DMS53 (cell line): ENCODE measurements around the gene UPK3A.

Source experiments
- DNase-seq: peaks from one replicate; lab custom pipeline; 2025; lab: John Stamatoyannopoulos, UW

UPK3A gene

DNA sequence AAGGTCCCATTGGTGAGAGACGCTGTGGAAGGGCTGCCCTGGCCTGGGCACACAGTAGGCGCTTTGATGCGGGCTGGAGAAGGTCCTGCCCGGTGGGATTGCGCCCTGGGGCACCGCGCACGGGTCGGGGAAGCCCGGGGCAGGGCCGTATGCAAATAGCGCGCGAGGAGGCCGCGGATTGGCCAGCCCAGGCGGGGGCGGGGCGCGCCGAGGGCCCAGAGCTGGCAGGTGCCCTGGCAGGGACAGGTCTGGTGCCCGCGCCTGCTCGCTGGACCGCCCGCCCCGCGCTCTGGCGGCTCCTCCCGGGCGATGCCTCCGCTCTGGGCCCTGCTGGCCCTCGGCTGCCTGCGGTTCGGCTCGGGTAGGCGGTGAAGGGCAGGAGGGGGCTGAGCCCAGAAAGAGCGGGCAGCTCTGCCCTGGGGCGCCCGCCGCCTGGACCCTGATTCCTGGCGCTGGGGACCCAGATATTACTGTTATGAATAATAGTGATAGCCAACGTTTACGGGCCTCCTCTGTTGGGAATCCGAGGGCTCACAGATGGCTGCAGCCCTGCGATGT is at the start of gene UPK3A:
UPK3A (plus strand) TSS at position 245 of the 558 bp plus-strand sequence; CDS start at position 310, 65 bp downstream.
- peak; percentile 93 for DNase-seq

DNA sequence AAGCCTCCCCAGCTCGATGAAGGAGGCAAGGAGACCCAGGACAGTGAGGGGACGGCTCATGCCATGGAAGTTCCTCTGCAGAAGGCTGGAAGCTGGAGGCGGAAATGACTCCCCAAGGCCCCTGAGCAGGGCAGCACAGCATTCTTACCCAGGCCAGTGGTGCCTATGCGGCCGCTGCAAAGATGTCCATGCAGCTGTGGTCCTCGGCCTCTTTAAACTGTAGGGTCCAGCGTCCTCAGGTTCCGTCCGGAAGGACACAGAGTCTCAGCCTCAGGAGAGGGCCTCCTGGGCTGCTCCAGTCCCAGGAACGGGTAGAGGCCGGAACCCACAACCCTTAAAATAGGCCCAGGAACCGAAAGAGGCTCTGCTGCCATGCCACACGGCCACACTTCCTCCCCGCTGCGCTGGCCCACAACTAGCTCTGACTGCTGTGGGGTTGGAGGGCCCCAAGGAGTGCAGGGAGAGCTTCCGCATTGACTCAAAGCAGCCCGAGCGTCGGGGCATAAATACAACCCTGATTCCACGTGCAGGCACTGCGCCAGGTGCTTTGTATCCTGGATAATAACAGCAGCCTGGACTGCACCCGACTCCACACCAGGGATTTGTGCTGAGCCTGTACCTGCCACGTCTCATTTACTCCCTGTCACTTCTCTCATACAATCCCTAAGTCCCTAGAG is 49.5 kb upstream of the UPK3A start:
- peak; percentile 45 for DNase-seq

DNA sequence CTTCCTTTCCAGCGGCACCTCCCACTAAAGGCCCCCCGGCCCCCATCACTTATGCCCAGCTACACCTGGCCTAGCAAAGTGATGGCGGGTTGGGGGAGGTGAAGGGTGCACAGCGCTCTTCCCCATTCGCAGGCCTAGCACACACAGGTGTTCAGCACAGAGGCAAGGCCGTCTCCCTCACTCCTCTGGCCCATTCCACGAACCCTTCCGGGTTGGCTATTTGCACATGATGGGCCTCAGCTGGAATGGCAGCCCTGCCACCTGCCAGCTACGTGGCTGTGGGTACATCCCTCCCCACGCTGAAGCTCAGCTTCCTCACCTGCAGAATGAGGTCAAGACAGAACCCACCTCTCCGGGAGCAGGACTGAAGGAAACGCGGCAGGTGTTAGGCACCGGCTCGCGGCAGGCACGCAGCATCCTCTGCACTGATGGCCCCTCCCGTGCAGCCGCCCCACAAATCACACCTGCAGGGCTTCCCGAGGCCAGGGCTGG is 48.9 kb upstream of the UPK3A start:
- peak; percentile 90 for DNase-seq

DNA sequence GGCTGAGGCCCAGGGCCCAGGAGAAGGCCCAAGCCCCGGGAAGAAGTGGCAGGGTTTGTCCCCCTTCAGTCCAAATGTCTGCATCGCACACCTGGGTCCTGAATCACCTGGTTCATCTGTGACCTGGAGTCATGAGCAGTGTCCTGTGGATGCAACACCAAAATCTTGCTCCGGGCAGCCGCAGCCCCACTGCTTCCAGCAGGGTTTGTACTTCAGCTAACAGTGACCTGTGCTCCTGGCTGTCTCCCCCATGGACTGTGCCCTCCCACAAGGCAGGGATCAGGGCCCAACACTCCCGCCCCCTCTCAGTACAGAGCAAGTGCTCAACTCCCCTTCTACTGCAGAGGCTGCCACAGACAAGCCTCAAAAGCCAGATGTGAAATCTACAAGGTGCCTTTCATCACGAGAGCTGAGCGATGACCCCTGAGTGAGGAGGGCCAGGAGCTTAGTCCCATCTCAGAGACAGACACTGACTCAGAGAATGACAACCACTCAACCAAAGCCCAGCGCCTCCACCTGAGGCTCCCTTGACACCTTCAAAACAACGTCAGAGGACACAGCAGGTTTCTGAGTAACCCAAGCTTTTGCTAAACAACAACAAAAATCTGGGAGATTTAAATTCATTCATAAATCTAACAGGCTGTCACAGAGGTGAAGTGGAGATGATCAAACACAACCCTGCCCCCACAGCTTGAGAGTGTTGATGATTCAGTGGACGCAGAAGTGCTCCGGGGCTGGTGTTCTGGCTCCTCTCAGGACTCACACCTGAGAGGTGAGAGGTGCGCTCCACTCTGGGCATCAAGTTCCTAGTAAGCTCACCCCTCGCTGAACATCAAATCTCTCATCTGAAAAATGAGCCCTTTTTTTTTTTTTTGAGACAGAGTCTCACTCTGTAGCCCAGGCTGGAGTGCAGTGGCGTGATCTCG is 47.4 kb upstream of the UPK3A start:
- peak; percentile 88 for DNase-seq

DNA sequence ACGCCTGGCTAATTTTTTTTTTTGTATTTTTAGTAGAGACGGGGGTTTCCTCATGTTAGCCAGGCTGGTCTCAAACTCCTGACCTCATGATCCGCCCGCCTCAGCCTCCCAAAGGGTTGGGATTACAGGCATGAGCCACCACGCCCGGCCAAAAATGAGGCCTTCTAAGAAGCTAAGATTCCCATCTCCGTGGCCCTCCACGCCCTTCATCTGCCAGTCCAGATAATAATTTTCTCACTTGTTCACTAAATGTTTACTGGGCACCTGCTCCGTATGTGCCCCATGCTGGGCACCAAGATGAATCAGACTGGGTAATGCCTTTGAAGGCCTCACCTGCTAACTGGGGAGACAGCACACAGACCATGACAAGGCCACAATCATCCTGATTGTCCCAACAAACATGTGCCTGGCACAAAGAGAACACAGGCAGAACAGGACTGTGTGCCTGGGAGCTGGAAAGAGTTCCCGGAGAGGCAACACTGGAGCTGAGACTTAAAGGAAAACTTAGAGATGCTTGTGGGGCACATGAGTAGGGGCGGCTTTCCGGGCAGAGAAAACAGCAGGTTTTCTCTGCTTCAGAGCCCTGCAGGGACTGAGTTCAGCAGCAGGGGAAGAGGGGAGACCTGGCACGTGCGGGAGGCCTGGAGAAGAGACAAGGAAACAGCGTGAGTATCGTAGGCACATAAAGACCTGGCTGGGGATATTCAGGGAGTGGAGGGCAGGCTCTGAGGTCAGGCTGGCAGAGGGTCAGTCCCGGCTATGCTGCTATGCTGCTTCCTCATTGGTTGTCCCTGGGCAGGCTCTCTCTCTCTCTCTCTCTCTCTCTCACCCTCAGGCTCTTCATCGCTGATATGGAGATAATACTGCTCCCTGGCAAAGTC is 46.4 kb upstream of the UPK3A start:
- peak; percentile 39 for DNase-seq

DNA sequence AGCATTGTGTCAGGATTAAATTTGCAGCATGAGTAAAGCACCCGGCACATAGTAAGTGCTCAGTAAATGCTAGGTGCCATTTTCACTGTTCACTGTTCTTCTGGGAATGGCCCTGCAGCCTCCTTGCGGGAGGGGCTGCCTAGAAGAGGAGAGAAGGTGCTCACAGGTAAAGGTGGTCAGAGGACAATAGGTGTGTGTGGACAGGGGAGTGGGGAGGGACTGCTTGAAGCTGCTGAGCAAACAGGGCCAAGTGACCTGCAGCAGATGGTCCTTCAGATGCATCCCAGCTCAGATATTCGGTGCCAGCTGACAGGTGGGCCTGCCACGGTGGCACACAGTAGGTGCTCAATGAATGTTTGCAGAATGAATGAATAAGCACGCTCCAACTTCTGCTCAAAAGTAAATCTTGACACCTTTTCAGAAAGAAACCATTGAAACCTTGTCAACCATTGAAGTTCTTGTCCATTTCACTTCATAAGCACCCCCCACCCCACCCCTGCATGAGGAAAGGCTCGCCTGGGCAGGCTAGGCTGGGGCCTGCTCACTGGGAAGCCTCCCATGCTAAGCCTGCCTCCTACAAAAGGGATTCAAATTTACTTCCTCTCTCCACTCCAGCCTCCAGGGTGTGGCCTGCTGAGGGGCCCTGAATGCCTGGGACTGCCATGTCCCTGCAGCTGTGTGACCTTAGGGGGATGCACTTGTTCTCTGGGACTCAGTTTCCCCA is 45.6 kb upstream of the UPK3A start:
- DNase-seq: peak; percentile 56

DNA sequence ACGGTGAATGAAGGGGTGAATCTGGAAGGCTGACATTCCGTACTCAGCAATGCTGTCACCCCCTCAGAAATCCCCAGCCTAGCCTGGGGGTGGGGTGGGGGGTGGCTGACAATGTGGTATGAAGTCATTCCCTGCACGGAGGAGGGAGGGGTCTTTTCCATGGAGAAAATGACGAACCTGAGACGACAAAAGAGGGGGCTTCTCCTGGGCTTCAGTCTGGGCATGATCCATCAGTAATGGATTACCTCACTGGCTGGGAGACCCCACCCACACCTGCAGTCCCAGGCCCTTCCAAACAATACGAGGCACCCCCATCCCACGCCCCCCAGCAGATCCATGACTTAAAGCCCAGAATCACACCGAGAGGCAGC is 45.1 kb upstream of the UPK3A start:
- DNase-seq: no peak

DNA sequence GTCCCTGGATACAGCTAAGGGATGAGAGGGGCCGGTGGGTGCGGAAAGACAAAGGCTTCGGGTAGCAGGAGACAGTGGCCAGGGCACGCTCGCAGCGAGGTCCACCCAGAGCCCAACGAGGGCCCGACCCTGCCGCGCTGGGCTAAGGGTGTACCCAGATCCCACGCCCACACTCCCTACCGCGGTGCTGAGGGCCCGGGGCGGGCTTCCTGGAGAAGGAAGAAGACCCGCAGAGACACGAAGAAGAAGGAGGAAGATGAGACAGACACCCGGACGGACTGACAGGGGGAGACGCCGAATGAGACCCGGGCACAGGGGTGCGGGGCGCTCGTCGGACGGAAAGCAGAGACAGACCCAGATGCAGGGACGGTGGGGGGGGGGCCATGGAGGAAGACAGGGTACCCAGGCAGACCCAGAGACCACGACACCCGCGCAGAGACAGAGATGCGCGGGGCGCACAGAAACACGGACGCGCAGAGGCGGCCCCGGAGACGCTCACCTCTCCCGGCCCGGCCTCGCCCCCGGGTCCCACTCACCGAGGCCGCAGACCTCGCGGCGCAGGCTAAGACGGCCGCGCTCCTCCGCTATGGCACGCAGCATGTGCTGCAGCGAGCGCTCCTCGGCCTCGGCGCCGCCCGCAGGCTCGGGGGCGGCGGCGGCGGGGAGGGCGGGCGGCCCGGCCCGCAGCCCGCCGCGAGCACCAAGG is 44.5 kb upstream of the UPK3A start:
- peak; percentile 82 for DNase-seq

DNA sequence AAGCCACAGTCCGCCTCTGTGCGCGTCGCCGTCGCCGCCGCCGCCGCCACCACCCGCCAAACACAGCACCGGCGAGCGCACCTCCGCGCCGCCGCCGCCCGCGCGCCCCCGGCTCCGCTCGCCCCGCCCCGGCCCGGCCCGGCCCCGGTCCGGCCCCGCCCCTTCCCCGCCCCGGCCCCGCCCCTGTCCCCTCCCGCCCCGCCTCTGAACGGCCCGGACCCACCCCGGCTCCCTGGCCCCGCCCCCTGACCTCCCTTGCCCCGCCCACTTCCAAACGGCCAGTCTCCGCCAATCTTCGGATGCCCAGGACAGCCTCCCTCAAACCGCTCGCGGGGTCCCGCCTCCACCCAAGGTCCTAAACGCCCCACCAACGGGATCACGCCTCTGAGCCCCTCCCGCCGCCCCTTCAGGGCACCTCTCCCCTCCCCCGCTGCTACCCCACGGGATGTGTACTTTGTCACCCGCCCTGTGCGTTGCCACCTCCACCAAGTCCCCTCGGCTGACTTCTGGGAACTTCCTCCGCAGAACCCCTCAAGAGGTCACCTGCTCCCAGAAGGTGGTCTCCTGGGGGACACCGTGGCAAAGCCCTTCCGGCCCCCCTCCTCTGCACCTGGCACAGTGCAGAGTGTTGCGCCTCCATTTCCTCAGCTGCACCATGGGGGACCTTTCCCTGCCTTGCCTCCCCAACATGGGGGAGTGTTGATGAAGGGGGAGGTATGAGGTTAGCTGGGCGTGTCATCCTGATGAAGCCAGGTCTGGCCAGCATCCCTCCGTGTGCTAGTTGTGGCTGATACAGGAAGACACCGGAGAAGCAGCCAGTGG is 43.7 kb upstream of the UPK3A start, which contains the start of gene KIAA0930:
KIAA0930 (minus strand) TSS at position 85 of the 822 bp plus-strand sequence. CDS start 191 bp downstream, outside the sequence.
- peak; percentile 86 for DNase-seq

DNA sequence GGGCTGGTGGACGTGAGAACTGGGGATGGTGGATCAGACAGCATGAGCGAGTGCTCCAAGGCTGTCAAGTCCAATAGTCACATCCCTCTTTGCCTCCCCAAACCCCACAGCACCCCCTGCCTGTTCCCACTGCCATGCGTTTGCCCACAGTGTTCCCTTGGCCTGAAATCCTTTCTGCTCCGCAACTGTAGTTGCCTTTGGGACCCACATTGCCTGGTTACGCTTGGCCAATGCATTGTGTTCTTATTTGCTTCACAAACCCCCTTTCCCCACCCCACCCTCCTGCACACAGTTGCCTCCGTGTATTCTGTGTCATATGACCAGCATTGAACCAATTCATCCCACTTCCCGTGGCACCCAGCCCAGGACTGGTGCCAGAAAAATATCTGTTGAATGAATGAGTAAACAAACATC is 42.0 kb upstream of the UPK3A start:
- DNase-seq: peak; percentile 86

DNA sequence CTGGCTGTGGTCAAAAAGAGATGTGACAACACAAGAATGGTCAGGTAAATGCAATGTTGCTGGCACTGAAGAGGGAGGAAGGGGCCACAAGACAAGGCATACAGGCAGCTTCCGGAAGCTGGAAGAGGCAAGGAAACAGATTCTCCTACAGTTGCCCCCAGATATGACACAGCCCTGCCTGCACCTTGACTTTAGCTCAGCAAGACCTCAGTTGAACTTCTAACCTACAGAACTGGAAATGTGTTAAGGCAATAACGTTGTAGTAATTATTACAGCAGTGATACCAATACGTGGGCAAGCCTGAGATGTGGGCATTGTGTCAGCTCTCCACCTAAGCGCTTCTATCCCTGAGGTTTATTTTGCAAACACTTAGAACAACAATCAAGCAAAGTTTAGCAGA is 39.8 kb upstream of the UPK3A start:
- no peak for DNase-seq

DNA sequence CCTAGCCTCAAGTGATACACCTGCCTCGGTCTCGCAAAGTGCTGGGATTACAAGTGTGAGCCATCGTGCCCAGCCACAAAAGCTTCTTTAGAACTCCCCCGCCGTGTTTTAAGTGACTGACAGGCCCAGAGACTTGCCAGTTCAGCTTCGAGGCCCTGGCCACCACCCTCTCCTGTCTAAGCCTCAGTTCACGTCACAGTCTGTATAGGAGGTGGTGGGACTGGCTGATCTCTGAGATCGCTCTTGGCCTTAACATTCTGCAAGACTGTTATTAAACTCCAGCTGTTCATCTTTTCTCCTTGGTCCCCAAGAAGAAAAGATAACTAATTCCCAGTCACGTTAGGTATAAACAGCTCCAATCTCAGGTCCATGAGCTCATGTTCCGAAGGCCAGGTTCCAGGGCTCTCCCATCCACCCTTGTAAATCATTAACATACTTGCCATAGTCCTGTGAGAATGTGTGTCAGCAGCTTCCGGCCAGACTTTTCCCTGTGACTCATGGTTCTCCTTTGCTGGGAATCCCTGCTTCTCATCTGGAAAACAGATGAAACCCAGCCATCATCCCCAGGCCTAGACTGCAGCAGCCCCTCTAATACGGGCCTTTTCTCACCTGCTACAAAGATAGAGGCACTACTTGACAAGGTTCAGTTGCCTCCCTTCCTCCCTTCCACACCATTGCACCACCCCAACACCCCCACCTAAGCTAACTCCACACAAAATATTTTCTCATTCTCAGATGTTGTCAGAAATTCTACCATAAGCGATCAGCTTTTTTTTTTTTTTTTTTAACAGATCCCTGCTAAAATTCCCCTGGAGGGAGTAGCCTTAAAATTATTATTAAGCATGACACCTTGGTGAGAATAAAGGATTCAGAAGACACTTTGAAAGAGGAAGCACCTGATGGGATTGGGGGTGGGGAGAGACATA is 38.4 kb upstream of the UPK3A start:
- DNase-seq: peak; percentile 96

DNA sequence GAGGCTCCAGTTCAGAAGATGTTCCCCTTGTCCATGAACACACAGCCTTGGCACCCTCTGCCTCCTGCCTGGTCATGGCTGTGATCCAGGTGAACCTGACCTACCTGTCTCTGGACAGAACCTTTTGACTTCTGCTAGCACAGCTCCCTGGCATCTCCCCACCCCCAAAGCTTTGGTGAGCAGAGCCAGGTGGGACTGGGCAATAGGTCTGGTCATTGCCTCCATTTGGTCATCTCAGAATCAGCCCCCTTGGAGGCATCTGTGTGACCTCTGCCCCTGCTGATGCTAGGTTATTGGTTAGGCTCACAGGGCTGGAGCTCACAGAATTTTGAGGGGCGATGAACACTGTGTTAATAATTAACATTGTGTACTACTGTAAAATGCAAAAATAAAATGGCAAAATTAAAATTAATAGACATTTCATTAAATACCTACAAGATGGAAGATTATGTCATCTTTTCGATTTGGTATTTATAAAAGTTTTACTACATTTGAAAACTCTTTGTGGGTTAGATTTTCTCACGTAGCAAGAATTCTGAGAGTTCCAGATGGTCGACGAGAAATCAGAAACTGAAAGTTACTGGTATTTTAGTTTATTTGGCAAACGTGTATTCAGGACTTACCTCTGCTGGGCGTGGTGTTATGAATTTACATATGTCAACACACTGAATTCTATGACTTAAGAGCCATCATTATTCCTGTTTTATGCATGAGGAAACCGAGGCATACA is 35.8 kb upstream of the UPK3A start:
- DNase-seq: no peak

DNA sequence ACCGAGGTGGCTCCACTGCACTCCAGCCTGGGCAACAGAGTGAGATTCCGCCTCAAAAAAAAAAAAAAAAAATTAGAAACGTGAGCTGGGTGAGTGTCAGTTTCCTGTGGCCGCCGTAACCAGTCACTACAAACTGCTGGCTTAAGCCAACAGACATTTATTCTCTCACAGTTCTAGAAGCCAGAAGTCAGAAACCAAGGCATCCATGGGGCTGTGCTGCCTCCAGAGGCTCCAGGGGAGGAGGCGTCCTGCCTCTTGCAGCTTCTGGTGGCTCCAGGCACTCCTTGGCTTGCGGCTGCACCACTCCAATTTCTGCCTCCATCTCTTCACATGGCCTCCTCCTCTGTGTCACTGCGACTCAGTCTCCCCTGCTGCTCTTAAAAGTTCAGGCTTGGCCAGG is 32.9 kb upstream of the UPK3A start:
- peak; percentile 16 for DNase-seq

DNA sequence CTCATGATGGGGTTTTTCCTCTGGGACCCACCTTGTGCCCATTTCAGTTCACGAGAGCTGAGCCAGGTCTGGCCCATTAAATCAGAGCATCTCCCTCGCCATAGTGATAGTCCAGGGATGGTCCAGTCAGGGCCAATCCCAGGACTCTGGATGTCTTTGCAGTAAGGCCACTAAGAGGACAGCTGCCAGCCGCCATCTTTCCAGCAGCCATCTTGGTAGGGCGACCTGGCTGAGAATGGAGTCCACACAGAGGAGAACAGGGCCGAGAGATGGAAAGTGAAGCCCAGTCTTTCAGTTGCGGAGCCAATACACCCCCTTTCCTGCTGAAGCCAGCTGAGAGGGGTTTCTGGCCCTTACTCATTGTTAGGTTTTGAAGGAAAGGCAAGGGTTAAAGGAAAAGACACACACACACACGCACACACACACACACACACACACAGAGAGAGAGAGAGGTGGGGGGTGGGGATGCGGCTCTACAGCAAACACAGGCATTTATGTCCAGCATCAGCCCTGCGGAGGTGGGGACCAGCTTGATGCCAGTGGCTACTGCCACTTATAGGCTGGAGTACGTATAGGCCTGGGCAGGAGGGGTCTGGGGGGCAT is 31.6 kb upstream of the UPK3A start:
- no peak for DNase-seq

DNA sequence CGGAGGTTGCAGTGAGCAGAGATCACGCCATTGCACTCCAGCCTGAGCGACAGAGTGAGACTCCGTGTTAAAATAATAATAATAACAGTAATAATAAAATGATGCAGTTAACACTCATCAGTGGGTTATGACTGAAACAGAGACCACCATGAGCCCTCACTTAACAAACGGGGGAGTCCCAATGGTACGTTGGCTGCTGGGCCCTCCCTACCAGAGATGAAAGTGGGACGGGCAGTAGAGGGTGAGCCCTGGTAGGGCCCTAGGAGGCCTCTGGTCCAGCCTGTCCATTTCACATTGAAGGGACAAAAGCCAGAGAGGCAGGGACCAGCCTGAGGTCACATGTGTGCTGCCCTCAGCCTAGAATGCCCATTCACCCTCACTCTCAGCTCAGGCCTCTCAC is 30.4 kb upstream of the UPK3A start:
- DNase-seq: no peak

DNA sequence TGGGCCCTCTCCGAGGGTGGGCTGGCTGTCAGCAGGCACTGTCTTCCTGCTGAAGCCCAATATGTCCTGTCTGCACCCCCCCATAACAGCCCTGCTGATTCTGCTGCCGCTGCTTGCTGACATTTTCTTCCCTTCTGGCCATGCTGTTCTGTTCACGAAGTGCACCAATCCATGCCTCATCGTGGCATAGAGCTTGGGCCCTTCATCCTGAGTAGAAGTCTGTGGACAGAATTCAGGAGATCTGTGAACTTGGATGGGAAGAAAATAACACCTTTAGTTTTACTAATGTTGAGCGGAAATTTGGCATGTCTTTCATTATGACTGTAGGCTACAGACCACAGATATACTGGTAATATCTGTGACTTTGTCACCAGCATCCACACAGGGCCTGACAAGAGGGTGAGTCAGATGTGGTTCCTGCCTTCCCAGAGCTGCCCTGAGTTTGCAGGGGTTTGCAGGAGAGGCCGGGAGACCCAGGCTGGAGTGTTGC is 29.9 kb upstream of the UPK3A start:
- DNase-seq: peak; percentile 33
